ENCODE data around the gene HSD17B12.
A peak's percentile ranks its signal among the peaks of the same experiment; 100 is the strongest.
"Not testable (repeated sequence)": the region's sequence is repeated elsewhere in the genome, so short reads cannot be mapped to it uniquely, and the experiment has no call there.

Gene HSD17B12

DNA sequence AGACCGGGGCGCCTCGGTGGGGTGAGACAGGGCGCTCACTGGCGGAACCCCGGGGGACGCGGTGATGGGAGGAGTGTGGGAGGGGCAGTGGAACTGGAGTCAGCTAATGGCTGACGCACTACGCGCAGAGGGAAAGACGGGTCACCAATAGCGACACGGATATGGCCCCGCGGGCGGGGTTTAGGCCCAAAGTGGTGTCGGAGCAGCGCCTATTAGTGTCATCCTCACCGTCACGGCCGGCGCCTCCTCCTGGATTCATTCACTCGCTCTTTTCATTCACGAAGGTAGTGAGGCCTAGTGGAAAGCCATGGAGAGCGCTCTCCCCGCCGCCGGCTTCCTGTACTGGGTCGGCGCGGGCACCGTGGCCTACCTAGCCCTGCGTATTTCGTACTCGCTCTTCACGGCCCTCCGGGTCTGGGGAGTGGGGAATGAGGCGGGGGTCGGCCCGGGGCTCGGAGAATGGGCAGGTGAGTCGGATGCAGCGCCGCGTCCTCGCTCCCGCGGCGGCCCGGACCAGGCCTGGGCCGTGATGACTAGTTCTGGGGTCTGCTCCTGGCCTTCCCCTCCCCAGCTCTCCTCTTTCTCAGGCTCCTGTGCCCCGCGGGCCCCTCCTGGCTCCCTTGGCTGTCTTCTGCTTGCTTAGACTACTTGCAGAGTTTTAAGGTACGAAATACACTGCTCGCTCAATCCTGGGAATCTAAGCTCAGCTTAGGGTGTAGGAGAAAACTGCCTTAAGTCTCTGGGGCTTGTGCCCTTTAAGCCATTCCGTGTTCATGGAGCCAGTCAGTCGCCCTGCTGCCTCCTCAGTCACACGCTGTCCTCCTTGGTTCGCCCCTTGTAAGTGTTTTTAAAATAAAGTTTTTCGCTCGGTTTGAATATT, at the start of gene HSD17B12:
Gene HSD17B12 (plus strand): TSS at position 218 of the 880 bp plus-strand sequence. CDS start 90 bp downstream, at position 308.
- H3K27me3 ChIP-seq (ENCODE audit: low read depth), result no peaks in the 10 kb centered on the region
- no peaks in the 10 kb centered on the region for H3K9me3 ChIP-seq
- peaks cover 9% of the 10 kb centered on the region for H3K4me1 ChIP-seq
- peak within 1 kb of the TSS; percentile 68 for H3K4me3 ChIP-seq
- peak; percentile 94 to 98 for DNase-seq (ENCODE audit: low spot score in 2 of 2)
- peaks cover 20% of the 10 kb centered on the region for H3K36me3 ChIP-seq (replicated peaks)
- in situ Hi-C loops (cut with MboI; ENCODE audit: low sequenced_read_pairs), result no loop called here

DNA sequence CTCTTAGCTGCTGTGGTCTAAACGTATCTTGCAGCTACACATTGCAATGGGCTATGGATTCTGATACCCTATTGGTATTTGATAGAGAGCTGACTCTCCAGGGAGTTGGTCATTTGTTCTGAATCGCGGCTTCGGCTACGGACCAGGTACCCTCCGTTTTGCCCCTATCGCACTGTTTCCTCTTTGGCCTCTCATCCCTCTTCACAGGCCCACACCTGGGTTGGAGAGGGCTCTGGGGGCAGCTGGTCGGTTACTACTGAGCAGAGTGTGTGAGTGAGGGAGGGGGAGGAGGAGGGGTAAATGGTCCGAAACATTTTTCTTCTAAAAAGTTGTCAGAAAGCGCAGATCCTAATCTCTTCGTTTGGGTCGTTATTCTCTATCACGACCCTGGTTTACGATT, 48.8 kb upstream of the HSD17B12 start:
- H3K4me3 ChIP-seq, result no peak overlapping the region
- H3K4me1 ChIP-seq, result no peaks in the 10 kb centered on the region
- DNase-seq (ENCODE audit: low spot score in 2 of 2), result no peak
- in situ Hi-C loops (cut with MboI; ENCODE audit: low sequenced_read_pairs), result no loop called here
- no peaks in the 10 kb centered on the region for H3K36me3 ChIP-seq (replicated peaks)
- no peaks in the 10 kb centered on the region for H3K9me3 ChIP-seq
- peaks cover 74% of the 10 kb centered on the region for H3K27me3 ChIP-seq (ENCODE audit: low read depth)

DNA sequence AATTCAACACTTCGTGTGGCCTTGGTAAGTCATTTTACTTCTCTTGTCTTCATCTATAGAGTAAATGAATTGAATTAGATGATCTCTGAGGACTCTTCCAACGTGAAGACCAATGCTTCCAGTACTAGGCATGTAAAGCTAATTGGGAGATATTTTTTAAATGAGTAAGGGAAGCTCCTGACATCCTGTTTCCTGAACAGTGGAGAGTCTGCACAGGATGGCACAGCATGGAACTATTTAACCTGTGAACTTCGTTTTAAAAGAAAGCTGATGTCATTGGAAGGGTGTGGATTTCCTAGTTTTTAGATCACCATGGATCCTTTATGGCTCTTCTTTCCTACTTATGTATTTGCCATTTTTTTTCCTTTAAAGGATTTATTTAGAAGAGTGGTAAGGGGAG, 48.4 kb upstream of the HSD17B12 start:
- Histone ChIP-seq H3K36me3 (replicated peaks) (no peaks in the 10 kb centered on the region), H3K4me1 (no peaks in the 10 kb centered on the region), H3K9me3 (no peaks in the 10 kb centered on the region), H3K4me3 (no peak overlapping the region), H3K27me3 (ENCODE audit: low read depth) (peaks cover 72% of the 10 kb centered on the region)
- in situ Hi-C loops (cut with MboI; ENCODE audit: low sequenced_read_pairs), result no loop called here
- DNase-seq (ENCODE audit: low spot score in 2 of 2), result no peak

- Histone ChIP-seq H3K4me1 (peaks cover under 1% of the 10 kb centered on the region; the same call in 1 of the 2 replicates), H3K9me3 (no peaks in the 10 kb centered on the region), H3K4me3 (no peak overlapping the region), H3K27me3 (ENCODE audit: low read depth) (peaks cover 58% of the 10 kb centered on the region), H3K36me3 (replicated peaks) (no peaks in the 10 kb centered on the region)
- in situ Hi-C loops (cut with MboI; ENCODE audit: low sequenced_read_pairs), result no loop called here
- DNase-seq (ENCODE audit: low spot score in 2 of 2), result no peak
These were observed 41.8 kb upstream of the HSD17B12 start for GRCh38 chr11:43638717-43639116.

- DNase-seq (ENCODE audit: low spot score in 2 of 2), result no peak
- H3K36me3 ChIP-seq (replicated peaks), result no peaks in the 10 kb centered on the region
- in situ Hi-C loops (cut with MboI; ENCODE audit: low sequenced_read_pairs), result no loop called here
- peaks cover 57% of the 10 kb centered on the region for H3K27me3 ChIP-seq (ENCODE audit: low read depth)
- no peaks in the 10 kb centered on the region for H3K9me3 ChIP-seq
- no peak overlapping the region for H3K4me3 ChIP-seq
- peaks cover 3% of the 10 kb centered on the region; the same call in 1 of the 2 replicates for H3K4me1 ChIP-seq
These were observed 41.3 kb upstream of the HSD17B12 start for GRCh38 chr11:43639224-43639623.

GRCh38 chr11:43639920-43640319, 40.6 kb upstream of the HSD17B12 start:
- peaks cover 4% of the 10 kb centered on the region for H3K4me1 ChIP-seq
- H3K27me3 ChIP-seq (ENCODE audit: low read depth), result peaks cover 52% of the 10 kb centered on the region
- DNase-seq (ENCODE audit: low spot score in 2 of 2), result no peak
- H3K9me3 ChIP-seq, result no peaks in the 10 kb centered on the region
- no peak overlapping the region for H3K4me3 ChIP-seq
- no peaks in the 10 kb centered on the region for H3K36me3 ChIP-seq (replicated peaks)
- in situ Hi-C loops (cut with MboI; ENCODE audit: low sequenced_read_pairs), result no loop called here

- in situ Hi-C loops (cut with MboI; ENCODE audit: low sequenced_read_pairs), result no loop called here
- Histone ChIP-seq H3K4me1 (peaks cover 10% of the 10 kb centered on the region), H3K4me3 (peak overlapping the region; percentile 74), H3K9me3 (no peaks in the 10 kb centered on the region), H3K36me3 (replicated peaks) (no peaks in the 10 kb centered on the region), H3K27me3 (ENCODE audit: low read depth) (peaks cover 29% of the 10 kb centered on the region)
- peak; percentile 83 to 88 for DNase-seq (ENCODE audit: low spot score in 2 of 2)
These were observed 36.5 kb upstream of the HSD17B12 start for GRCh38 chr11:43643898-43644620.

- H3K4me3 ChIP-seq, result peak overlapping the region; percentile 74
- H3K4me1 ChIP-seq, result peaks cover 10% of the 10 kb centered on the region
- peaks cover 23% of the 10 kb centered on the region for H3K27me3 ChIP-seq (ENCODE audit: low read depth)
- no peak for DNase-seq (ENCODE audit: low spot score in 2 of 2)
- no peaks in the 10 kb centered on the region for H3K9me3 ChIP-seq
- H3K36me3 ChIP-seq (replicated peaks), result no peaks in the 10 kb centered on the region
- in situ Hi-C loops (cut with MboI; ENCODE audit: low sequenced_read_pairs), result no loop called here
These were observed 35.8 kb upstream of the HSD17B12 start for GRCh38 chr11:43644621-43645299.

DNA sequence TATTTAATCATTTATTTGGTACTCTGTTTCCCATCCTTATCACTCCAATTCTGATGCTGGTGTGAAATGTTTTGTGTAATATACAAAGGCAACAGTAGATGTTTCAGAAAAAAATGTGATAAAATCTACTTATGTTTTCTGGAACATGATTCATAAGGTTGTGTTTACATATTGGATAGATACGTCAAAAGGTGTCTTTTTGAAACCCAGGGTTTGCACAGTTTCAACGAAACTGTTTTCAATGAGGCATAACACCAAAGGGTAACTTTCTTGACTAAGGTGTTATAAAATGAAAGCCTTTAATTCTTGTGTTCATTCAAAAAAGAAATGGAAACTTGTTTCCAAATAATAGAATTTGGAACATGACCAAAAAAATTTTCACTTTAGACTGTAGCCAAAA, 33.8 kb upstream of the HSD17B12 start:
- DNase-seq (ENCODE audit: low spot score in 2 of 2), result no peak
- Histone ChIP-seq H3K4me1 (peaks cover 10% of the 10 kb centered on the region), H3K27me3 (ENCODE audit: low read depth) (peaks cover 6% of the 10 kb centered on the region), H3K9me3 (no peaks in the 10 kb centered on the region), H3K4me3 (no peak overlapping the region), H3K36me3 (replicated peaks) (no peaks in the 10 kb centered on the region)
- in situ Hi-C loops (cut with MboI; ENCODE audit: low sequenced_read_pairs), result no loop called here

DNA sequence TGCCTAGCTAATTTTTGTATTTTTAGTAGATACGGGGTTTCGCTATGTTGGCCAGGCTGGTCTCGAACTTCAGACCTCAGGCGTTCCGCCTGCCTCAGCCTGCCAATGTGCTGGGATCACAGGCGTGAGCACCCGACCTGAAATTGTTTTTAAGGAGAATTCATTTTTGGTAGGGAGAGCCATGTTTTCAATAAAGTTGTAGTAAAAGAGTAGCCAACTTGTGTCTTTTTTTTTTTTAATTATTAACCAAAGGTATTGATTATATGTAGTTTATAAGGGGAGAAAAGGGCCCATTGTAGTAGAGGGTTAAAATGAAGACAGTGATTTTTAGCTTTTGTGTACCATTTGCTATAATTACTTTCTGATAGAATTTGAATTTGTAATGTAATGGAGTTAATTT, 31.6 kb upstream of the HSD17B12 start:
- H3K27me3 ChIP-seq (ENCODE audit: low read depth), result no peaks in the 10 kb centered on the region
- H3K9me3 ChIP-seq, result no peaks in the 10 kb centered on the region
- in situ Hi-C loops (cut with MboI; ENCODE audit: low sequenced_read_pairs), result no loop called here
- no peaks in the 10 kb centered on the region for H3K36me3 ChIP-seq (replicated peaks)
- H3K4me3 ChIP-seq, result no peak overlapping the region
- no peak for DNase-seq (ENCODE audit: low spot score in 2 of 2)
- peaks cover 8% of the 10 kb centered on the region for H3K4me1 ChIP-seq

GRCh38 chr11:43649501-43649900, 31.0 kb upstream of the HSD17B12 start:
- DNase-seq (ENCODE audit: low spot score in 2 of 2), result no peak
- in situ Hi-C loops (cut with MboI; ENCODE audit: low sequenced_read_pairs), result no loop called here
- H3K36me3 ChIP-seq (replicated peaks), result no peaks in the 10 kb centered on the region

DNA sequence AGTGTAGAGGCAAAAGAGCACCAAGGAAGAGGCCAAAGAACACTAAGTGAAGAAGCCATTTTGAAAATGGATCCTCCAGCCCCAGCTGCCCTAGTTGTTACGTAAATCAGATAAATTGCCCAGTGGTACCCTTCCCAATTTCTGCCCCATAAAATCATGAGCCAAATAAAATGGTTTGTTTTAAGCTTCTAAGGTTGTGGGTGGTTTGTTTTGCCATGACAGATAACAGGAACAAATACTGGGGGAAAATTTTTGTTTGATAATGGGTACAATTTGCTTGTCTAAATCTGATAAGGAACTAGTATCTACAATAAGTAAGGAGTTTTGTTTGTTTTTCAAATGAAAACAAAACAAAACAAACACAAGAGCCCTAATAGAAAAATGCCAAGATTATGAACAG, 30.6 kb upstream of the HSD17B12 start:
- H3K9me3 ChIP-seq, result no peaks in the 10 kb centered on the region
- peaks cover 7% of the 10 kb centered on the region for H3K4me1 ChIP-seq
- in situ Hi-C loops (cut with MboI; ENCODE audit: low sequenced_read_pairs), result no loop called here
- H3K36me3 ChIP-seq (replicated peaks), result no peaks in the 10 kb centered on the region
- H3K4me3 ChIP-seq, result no peak overlapping the region
- peaks cover 3% of the 10 kb centered on the region; the same call in 1 of the 2 replicates for H3K27me3 ChIP-seq (ENCODE audit: low read depth)
- DNase-seq (ENCODE audit: low spot score in 2 of 2), result no peak

More at GRCh38 chr11:43649501-43649900, 31.0 kb upstream of the HSD17B12 start:
- no peak overlapping the region for H3K4me3 ChIP-seq
- peaks cover 8% of the 10 kb centered on the region for H3K4me1 ChIP-seq
- no peaks in the 10 kb centered on the region for H3K9me3 ChIP-seq
- H3K27me3 ChIP-seq (ENCODE audit: low read depth), result no peaks in the 10 kb centered on the region

- DNase-seq (ENCODE audit: low spot score in 2 of 2); H3K4me3 ChIP-seq; H3K4me1 ChIP-seq; H3K27me3 ChIP-seq (ENCODE audit: low read depth); in situ Hi-C loops (cut with MboI; ENCODE audit: low sequenced_read_pairs); H3K9me3 ChIP-seq; H3K36me3 ChIP-seq (replicated peaks): not testable (repeated sequence)
These were observed 17.5 kb upstream of the HSD17B12 start for GRCh38 chr11:43663018-43663417.
